ENCODE measurements around the gene TRIM24. TPM values are rescaled to one million over a fixed set of nuclear protein-coding genes. Genes with fewer than 3 reads are reported as not detected.

TRIM24 gene
- total RNA-seq, 1 experiment from 2014 or later: 29.8 TPM

DNA sequence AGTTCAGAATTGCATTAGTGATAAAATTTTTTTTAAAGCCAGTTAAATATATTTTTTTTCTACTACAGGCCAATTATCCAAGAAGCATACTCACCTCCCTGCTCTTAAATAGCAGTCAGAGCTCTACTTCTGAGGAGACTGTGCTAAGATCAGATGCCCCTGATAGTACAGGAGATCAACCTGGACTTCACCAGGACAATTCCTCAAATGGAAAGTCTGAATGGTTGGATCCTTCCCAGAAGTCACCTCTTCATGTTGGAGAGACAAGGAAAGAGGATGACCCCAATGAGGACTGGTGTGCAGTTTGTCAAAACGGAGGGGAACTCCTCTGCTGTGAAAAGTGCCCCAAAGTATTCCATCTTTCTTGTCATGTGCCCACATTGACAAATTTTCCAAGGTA, 119.1 kb downstream of the TRIM24 start:
- H3K9me3 Mint-ChIP-seq (ENCODE audit: low read depth, unreplicated experiment): no peaks in the 10 kb centered on the region
- H3K27me3 Mint-ChIP-seq (ENCODE audit: unreplicated experiment): no peaks in the 10 kb centered on the region
- no peak overlapping the region for H3K27ac Mint-ChIP-seq (ENCODE audit: unreplicated experiment)
- no TSS peak for BruUV-seq (replicated peaks)
- H3K4me3 Mint-ChIP-seq (ENCODE audit: low read depth, unreplicated experiment): no peak overlapping the region
- H3K4me1 Mint-ChIP-seq (ENCODE audit: low read depth, unreplicated experiment): peaks cover 6% of the 10 kb centered on the region
- intact Hi-C loops (cut with micrococcal nuclease; ENCODE audit: unreplicated experiment): no loop called here
- DNase-seq: no peak
- peaks cover 20% of the 10 kb centered on the region for H3K36me3 Mint-ChIP-seq (ENCODE audit: insufficient read depth, unreplicated experiment)
- CTCF ChIA-PET: no interaction called here
- TF ChIP-seq CTCF (IDR thresholded peaks at IDR 0.05; ENCODE audit: unreplicated experiment): no peak

DNA sequence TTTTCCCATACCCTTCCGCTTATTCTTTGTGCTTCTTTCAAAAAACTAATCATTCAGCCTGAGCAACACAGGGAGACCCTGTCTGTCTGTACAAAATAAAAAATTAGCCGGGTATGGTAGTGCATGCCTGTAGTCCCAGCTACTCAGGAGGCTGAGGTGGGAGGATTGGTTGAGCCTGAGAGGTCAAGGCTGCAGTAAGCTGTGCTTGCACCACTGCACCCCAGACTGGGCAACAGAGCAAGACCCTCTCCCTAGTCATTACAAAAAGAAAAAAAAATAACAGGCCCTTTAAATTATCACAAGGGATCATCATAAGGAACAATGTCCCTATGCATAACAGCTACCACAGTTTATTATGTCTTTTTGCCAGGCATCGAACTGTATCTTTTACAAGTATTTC, 119.6 kb downstream of the TRIM24 start:
- CTCF ChIA-PET: no interaction called here
- H3K36me3 Mint-ChIP-seq (ENCODE audit: insufficient read depth, unreplicated experiment): peaks cover 26% of the 10 kb centered on the region
- H3K27me3 Mint-ChIP-seq (ENCODE audit: unreplicated experiment): no peaks in the 10 kb centered on the region
- no peak for TF ChIP-seq CTCF (IDR thresholded peaks at IDR 0.05; ENCODE audit: unreplicated experiment)
- no peaks in the 10 kb centered on the region for H3K9me3 Mint-ChIP-seq (ENCODE audit: low read depth, unreplicated experiment)
- H3K4me3 Mint-ChIP-seq (ENCODE audit: low read depth, unreplicated experiment): no peak overlapping the region
- intact Hi-C loops (cut with micrococcal nuclease; ENCODE audit: unreplicated experiment): no loop called here
- BruUV-seq (replicated peaks): no TSS peak
- H3K27ac Mint-ChIP-seq (ENCODE audit: unreplicated experiment): no peak overlapping the region
- H3K4me1 Mint-ChIP-seq (ENCODE audit: low read depth, unreplicated experiment): peaks cover 6% of the 10 kb centered on the region
- no peak for DNase-seq

GRCh38 chr7:138581065-138581464, 121.0 kb downstream of the TRIM24 start:
- Mint-ChIP-seq H3K4me3 (ENCODE audit: low read depth, unreplicated experiment) (no peak overlapping the region), H3K27me3 (ENCODE audit: unreplicated experiment) (no peaks in the 10 kb centered on the region), H3K36me3 (ENCODE audit: insufficient read depth, unreplicated experiment) (peaks cover 23% of the 10 kb centered on the region), H3K9me3 (ENCODE audit: low read depth, unreplicated experiment) (no peaks in the 10 kb centered on the region), H3K4me1 (ENCODE audit: low read depth, unreplicated experiment) (no peaks in the 10 kb centered on the region), H3K27ac (ENCODE audit: unreplicated experiment) (no peak overlapping the region)
- DNase-seq: no peak
- no TSS peak for BruUV-seq (replicated peaks)
- CTCF ChIA-PET: no interaction called here
- intact Hi-C loops (cut with micrococcal nuclease; ENCODE audit: unreplicated experiment): no loop called here
- TF ChIP-seq CTCF (IDR thresholded peaks at IDR 0.05; ENCODE audit: unreplicated experiment): no peak

GRCh38 chr7:138584283-138584682, 124.2 kb downstream of the TRIM24 start:
- H3K9me3 Mint-ChIP-seq (ENCODE audit: low read depth, unreplicated experiment): no peaks in the 10 kb centered on the region
- no peak for DNase-seq
- H3K4me1 Mint-ChIP-seq (ENCODE audit: low read depth, unreplicated experiment): no peaks in the 10 kb centered on the region
- no peak overlapping the region for H3K4me3 Mint-ChIP-seq (ENCODE audit: low read depth, unreplicated experiment)
- H3K27ac Mint-ChIP-seq (ENCODE audit: unreplicated experiment): no peak overlapping the region
- H3K36me3 Mint-ChIP-seq (ENCODE audit: insufficient read depth, unreplicated experiment): peaks cover 23% of the 10 kb centered on the region
- CTCF ChIA-PET: no interaction called here
- no TSS peak for BruUV-seq (replicated peaks)
- TF ChIP-seq CTCF (IDR thresholded peaks at IDR 0.05; ENCODE audit: unreplicated experiment): no peak
- H3K27me3 Mint-ChIP-seq (ENCODE audit: unreplicated experiment): no peaks in the 10 kb centered on the region
- intact Hi-C loops (cut with micrococcal nuclease; ENCODE audit: unreplicated experiment): no loop called here

GRCh38 chr7:138584696-138585095, 124.6 kb downstream of the TRIM24 start:
- no peak for TF ChIP-seq CTCF (IDR thresholded peaks at IDR 0.05; ENCODE audit: unreplicated experiment)
- no peak for DNase-seq
- intact Hi-C loops (cut with micrococcal nuclease; ENCODE audit: unreplicated experiment): no loop called here
- BruUV-seq (replicated peaks): no TSS peak
- Mint-ChIP-seq H3K36me3 (ENCODE audit: insufficient read depth, unreplicated experiment) (peaks cover 23% of the 10 kb centered on the region), H3K27ac (ENCODE audit: unreplicated experiment) (no peak overlapping the region), H3K9me3 (ENCODE audit: low read depth, unreplicated experiment) (no peaks in the 10 kb centered on the region), H3K4me1 (ENCODE audit: low read depth, unreplicated experiment) (no peaks in the 10 kb centered on the region), H3K27me3 (ENCODE audit: unreplicated experiment) (no peaks in the 10 kb centered on the region), H3K4me3 (ENCODE audit: low read depth, unreplicated experiment) (no peak overlapping the region)
- CTCF ChIA-PET: no interaction called here
